GM12872 (cell line): ENCODE measurements around the gene PTPRH.

ENCODE experiments used
- TF ChIP-seq, protein P1 (sequence below): IDR thresholded peaks from 3 replicates; pipeline ENCODE4 v1.5.1; 2011; ENCODE audit warnings: low read depth, mild to moderate bottlenecking, low read length, moderate library complexity; ENCODE audit not compliant: insufficient read depth

The PTPRH gene

GRCh38 chr19:55208880-55209692, at the start of gene PTPRH:
TSS of gene PTPRH (minus strand) at chr19:55209501. CDS start at chr19:55209433, 68 bp downstream.
- TF ChIP-seq, protein P1, sequence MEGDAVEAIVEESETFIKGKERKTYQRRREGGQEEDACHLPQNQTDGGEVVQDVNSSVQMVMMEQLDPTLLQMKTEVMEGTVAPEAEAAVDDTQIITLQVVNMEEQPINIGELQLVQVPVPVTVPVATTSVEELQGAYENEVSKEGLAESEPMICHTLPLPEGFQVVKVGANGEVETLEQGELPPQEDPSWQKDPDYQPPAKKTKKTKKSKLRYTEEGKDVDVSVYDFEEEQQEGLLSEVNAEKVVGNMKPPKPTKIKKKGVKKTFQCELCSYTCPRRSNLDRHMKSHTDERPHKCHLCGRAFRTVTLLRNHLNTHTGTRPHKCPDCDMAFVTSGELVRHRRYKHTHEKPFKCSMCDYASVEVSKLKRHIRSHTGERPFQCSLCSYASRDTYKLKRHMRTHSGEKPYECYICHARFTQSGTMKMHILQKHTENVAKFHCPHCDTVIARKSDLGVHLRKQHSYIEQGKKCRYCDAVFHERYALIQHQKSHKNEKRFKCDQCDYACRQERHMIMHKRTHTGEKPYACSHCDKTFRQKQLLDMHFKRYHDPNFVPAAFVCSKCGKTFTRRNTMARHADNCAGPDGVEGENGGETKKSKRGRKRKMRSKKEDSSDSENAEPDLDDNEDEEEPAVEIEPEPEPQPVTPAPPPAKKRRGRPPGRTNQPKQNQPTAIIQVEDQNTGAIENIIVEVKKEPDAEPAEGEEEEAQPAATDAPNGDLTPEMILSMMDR: no peak

- TF ChIP-seq, protein P1: no peak
Measured at GRCh38 chr19:55258476-55258827, 49.2 kb upstream of the PTPRH start.

- TF ChIP-seq, protein P1: no peak
Measured at GRCh38 chr19:55257461-55258420, 48.4 kb upstream of the PTPRH start.

- TF ChIP-seq, protein P1: no peak
Measured at GRCh38 chr19:55256562-55257460, 47.5 kb upstream of the PTPRH start.

GRCh38 chr19:55255618-55256423, 46.5 kb upstream of the PTPRH start:
- TF ChIP-seq, protein P1: no peak

DNA sequence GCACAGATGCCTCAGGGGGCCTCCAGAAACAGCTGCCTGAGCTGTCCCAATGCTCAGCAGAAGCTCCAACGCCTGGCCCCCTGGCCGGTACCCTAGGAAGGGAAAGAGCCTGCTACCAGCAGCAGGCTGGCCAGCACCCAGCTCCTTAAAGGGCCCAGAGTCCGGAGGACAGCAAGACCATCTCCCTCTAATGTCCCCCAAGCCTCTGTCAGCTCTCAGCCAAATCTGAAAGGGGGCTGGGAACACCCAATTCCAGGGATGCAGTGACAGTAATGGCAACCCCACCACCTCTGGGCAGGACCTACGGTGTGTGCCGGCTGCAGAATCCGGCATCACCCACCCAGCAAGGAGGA, 45.3 kb upstream of the PTPRH start:
- TF ChIP-seq, protein P1: no peak
